NCI-H2107 treated with DMSO at 0.1 percent for 48 hours (cell line): ENCODE measurements around the gene CDC42BPA.
"Not testable (repeated sequence)": the region's sequence is repeated elsewhere in the genome, so short reads cannot be mapped to it uniquely, and the experiment has no call there.

ENCODE experiments used
- DNase-seq: peaks from one replicate; lab custom pipeline; 2025; ENCODE audit not compliant: unreplicated experiment; lab: John Stamatoyannopoulos, UW

CDC42BPA gene

DNA sequence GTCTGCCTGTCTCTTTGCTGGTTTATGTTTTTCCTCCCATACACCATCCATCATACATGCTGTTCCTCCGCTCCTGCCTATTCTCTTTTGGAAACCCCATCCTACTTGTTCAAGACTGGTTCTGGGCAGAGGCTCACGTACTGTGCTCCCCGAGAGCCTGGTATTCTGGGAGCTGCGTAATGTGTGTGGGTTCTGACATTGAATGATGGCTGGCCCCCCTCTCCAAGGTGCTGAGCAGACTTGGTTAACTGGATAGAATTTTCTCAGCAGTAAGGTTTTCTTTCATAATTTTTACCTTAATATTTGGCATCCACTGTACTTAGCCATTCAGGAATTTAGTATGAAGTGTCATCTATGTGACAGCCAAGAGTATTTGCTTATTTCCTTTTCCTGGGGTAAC lies 351.6 kb downstream of the CDC42BPA start:
- DNase-seq, result no peak

DNA sequence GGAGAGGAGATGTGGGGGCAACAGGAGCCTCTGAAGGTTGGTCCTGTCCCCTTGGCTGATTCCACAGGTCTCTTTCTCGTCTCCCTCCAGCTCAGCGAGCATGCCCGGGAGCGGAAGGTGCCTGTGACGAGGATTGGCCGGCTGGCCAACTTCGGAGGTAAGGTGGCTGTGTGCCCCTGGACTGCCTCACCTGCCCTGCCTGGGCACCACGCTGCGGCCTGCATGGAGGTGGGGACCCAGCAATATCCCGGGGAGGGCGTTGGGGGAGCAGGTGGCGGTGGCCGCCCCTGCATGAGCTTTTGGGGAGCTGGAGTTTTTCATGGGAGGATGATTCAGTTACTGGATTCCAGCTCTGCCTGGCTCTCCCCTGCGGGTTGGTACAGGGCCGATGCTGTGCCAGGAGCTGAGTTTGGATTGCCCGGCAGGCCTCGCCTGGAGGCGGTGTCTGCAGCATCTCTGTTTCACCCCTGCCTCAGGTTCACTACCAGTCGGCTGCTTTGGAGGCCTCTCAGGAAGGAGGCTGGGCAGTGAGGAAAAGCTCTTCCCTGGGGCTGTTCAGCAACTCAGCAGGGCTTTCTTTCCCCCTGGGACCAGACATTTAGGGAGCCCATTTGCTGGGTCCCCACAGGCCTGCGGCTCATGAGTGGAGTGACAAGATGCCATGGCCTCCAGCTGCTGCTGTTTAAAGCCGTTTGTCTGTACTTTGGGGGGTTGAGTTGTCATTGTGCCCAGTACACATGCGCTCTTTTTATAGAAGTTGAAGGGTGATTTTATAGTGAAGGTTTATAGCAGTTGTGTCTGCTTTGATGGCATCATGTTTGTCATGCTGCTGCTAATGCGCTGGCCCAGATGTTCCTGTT lies 352.5 kb downstream of the CDC42BPA start:
- peak; percentile 18 for DNase-seq

DNA sequence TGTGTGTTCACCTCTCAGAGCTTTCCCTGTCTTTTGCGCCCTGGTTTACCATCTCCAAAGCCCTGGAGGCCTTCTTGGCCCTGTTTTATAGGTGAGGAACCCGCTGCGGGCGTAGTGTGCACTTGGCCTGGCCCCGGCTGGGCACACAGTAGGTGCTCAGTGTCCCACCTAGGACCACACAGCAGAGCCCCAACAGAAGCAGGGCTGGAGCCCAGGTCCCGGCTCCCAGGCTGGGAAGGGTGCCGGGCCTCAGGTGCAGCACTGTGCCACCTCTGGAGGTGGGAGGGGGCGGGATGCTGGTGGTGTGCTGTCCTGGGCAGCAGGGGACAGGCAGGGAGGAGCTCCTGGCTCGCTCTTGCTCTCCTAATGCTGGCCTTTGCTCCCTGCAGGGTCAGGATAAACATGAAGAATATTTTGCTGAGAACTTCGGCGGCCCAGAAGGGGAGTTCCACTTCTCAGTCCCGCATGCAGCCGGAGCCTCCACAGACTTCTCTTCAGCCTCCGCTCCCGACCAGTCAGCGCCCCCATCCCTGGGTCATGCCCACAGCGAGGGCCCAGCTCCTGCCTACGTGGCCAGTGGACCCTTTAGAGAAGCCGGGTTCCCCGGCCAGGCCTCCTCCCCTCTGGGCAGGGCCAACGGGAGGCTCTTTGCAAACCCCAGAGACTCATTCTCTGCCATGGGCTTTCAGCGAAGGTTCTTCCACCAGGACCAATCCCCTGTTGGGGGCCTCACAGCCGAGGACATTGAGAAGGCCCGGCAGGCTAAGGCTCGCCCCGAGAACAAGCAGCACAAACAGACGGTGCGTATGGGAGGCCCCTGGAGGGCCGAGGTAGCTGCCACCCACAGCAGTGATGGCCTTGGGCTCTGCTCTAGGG lies 353.4 kb downstream of the CDC42BPA start:
- no peak for DNase-seq

DNA sequence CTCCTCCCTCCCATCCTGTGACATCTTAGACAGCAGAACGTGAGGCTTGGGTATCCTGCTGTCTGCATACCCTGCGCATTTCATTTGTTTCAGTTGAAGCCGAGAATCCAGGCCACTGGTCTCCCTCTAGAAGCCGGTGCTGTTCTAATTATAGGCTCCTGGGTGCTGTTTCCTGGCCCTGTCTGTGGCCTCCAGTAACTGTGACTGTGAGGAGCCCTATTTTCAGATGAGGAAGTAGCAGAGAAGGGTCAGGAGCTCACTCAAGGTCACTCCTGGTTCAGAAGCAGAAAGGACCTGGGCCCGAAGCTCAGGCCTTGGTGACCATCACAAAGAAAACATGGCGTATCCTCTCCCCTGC lies 354.2 kb downstream of the CDC42BPA start:
- no peak for DNase-seq

DNA sequence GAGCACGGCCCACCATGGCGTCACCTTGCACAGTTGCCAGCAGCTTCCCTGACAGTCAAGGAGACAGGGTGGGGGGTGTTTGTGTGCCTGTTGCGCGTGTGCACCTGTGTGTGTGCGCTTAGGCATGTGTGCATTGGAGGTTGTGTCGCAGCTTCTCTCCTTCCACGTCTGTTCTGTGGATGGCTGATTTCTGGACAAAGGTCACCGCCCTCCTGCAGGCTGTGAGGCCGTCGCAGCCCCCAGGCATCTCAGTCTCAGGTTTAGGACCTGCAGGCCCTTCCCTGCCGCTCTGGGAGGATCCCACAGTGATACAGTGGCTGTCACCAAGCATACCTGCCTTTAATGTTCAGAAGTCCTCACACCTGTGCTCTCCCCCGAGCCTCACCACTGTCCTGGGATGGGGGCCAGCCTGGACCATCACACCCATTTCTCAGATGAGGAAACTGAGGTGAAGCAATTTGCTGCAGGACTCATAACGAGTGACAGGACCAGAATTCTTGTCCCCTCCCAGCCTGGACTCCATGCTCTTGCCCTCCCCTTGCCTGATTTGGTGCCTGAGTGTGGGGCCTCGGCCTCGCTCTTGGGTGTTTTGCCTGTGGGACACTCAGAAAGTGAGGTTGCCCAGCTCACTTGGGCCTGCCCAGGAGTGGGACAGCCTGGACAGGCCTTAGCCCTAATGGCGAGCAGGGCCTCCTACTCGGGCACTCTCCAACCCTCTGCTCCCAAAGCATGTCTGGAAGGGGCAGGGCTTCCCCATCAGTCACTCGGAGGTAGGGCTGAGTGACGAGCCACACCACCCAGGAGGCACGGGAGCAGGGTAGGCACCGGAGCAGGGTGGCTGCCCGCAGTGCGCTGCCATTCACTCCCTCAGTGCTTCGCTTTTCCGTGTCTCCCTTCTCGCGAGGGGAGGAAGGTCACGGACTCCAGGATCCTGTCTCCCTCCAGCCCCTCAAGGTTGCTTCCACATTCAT lies 355.6 kb downstream of the CDC42BPA start:
- DNase-seq, result no peak

DNA sequence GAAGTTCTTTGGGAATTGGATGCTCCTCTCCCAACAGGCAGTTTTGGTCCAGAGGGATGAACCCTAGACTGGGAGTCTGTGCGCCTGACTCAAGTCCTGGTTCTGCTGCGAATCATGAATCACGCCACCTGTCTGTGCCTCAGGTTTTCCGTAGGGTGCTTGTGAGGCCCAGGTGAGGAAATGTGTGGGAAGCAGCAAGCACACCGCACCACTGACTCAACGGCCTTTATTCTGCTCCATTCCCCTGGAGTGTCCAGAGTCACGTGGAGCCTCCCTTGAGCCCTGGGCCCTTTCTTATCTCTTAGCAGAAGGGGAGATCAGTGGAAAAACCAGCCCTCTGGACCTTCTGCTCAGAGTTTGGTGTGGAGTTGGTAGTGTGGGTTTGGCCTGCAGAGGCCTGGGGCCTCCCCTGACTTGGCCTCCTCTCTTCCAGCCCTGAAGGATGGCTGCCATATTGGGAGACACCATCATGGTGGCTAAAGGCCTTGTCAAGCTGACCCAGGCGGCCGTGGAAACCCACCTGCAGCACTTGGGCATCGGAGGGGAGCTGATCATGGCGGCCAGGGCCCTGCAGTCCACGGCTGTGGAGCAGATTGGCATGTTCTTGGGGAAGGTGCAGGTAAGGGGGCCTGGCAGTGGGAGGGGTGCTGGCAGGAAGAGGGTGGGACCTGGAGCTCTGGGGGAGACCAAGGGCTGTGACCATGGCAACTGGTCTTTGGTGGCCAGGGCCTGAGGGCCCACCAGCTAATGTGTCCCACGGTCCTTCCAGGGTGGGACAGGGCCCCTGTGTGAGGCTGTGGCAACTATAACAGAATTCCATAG lies 357.1 kb downstream of the CDC42BPA start:
- no peak for DNase-seq

DNA sequence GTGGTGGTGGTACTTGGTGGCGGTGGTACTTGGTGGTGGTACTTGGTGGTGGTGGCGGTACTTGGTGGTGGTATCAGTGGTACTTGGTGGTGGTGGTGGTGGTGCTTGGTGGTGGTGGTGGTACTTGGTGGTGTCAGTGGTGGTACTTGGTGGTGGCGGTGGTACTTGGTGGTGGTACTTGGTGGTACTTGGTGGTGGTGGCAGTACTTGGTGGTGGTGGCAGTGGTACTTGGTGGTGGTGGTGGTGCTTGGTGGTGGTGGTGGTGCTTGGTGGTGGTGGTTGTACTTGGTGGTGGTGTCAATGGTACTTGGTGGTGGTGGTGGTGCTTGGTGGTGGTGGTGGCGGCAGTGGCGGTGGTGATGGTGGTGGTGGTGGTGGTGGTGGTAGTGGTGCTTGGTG lies 358.0 kb downstream of the CDC42BPA start:
- no peak for DNase-seq

DNA sequence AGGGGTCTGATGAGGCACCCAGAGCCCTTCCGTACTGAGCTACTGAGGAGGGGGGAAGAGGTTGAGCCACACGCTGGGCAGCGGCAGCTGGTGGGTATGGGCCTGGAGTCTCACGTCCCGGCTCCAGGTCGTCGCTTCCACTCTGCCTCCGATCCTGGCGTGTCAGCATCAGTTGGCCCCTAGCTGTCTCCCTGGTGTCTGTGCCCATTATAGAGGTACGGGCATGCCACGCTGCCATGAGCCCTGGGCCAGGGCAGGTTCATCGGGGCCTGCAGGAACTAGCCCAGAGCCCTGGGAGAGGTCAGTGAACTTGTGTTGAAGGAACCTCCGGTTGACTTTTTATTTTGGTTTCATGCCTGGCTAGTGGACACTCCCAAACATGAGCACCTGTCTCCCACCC lies 360.0 kb downstream of the CDC42BPA start:
- DNase-seq, result no peak

DNA sequence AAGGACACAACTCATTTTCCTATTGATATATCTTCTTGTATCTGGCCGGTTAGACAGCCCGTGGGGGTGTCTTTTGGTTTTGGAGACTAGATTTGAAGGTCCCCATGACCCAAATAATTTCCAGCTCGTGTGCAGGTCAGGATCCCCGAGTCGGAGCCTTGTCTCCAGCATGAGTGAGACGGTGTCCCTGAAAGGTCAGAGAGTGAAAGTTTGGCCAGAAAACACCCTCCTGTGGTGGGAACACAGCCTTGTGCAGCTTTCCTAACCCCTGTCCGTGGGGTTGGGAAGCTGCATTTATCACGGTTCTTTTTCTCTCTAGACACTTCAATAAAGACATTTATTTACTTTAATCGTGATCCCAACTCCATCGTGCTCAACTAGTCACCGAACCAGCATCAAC lies 360.6 kb downstream of the CDC42BPA start:
- DNase-seq, result no peak

DNA sequence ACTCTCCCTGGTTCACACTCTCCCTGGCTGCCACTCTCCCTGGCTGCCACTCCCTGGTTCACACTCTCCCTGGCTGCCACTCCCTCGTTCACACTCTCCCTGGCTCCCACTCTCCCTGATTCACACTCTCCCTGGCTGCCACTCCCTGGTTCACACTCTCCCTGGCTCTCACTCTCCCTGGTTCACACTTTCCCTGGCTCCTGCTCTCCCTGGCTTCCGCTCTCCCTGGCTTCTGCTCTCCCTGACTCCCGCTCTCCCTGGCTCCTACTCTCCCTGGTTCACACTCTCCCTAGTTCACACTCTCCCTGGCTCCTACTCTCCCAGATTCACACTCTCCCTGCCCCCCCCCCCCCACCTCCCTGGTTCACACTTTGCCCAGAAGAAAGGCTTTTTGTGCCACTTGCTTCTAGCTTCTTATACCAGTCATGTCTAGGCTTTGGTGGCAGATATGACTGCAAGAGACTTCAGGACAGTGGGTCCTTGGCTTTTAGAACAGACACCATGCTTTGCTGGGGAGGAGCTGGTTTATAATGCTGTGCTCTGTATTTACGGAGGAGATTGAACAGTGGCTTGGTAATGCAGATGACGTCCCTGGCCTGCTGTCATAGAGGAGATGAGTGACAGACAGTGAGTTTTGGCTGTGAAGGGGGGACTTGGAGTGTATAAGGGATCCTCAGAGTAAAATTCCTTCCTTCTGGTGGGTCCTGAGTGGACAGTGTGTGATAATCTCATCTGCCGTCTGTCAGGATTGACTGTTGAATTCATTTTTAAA lies 361.2 kb downstream of the CDC42BPA start:
- no peak for DNase-seq

DNA sequence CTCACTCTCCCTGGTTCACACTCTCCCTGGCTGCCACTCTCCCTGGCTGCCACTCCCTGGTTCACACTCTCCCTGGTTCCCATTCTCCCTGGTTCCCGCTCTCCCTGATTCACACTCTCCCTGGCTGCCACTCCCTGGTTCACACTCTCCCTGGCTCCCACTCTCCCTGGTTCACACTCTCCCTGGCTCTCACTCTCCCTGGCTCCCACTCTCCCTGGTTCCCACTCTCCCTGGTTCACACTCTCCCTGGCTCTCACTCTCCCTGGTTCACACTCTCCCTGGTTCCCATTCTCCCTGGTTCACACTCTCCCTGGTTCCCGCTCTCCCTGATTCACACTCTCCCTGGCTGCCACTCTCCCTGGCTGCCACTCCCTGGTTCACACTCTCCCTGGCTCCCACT lies 362.4 kb downstream of the CDC42BPA start:
- DNase-seq, result not testable (repeated sequence)

DNA sequence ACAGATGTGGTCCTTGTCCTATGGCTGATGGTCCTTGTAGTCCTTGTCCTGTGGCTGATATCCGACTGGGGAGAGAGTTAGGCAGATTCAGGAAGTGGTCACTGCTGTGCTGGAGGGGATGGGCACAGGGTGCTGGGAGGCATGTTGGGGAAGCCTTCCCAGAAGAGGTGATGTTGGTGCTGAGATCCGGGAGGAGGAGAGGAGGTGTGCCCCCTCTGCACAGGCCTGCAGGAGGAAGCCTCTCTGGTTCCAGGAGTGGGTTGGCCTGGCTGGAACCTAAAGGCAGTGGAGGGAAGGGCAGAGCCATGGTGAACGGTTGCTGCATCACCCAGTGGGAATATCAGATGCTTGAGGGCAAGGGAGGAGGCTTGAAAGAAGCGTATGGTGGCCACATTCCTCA lies 363.5 kb downstream of the CDC42BPA start:
- no peak for DNase-seq

DNA sequence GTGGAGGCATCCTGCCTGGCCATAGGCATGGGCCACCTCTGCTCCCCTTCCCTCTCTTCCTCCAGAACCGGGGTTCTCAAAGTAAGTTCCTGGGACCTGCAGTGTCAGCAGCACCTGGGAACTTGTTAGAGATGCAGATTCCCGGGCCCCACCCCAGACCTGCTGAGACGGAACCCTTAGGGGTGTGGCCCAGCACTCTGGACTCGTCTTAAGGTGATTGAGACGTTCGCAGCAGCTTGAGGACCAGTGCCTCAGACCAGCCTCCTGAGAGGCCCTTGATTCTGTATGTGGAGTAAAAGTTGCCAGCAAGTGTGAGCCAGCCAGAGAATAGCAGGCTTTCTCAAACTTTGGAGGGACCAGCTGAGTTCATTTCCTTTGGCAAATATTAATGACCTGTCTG lies 364.0 kb downstream of the CDC42BPA start:
- no peak for DNase-seq

DNA sequence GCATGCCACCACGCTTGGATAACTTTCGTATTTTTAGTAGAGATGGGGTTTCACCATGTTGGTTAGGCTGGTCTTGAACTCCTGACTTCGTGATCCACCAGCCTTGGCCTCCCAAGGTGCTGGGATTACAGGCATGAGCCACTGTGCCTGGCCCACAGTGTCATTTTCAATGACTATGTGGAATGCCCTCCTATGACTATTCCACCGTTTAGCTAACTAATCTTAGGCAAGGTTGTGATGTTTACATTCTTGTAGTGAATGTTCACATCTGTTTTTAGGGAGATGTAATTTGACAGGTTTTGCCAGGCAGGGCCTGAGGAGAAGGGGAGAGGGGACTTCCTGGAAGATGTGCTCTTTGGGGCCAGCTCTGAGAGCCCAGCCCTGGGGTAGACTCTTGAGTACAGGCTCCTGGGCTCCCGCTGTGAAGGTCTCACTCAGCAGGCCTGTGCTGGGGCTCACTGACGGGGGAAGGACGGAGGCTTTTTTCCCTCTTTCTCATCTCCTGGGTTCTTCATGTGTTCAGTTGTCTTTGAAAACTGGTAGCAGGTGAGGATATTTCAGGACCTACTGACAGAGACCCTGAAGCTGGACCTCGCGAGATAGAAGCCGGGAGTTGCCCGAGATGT lies 365.0 kb downstream of the CDC42BPA start:
- no peak for DNase-seq

DNA sequence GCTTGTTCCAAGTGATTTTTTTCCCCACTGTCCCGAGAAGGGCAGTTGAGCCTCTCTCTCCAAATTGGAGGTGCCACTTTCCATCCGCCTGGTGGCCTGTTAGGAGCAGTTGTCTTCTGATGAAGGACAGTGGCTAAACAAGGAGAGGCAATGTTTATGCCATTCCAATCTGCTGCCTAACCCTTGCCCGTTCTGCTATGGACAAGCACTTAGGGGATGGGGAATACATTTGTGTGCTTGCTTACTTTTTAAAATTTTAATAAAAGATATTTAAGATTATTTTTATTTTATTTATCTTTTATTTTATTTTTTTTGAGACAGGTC lies 366.2 kb downstream of the CDC42BPA start:
- no peak for DNase-seq

DNA sequence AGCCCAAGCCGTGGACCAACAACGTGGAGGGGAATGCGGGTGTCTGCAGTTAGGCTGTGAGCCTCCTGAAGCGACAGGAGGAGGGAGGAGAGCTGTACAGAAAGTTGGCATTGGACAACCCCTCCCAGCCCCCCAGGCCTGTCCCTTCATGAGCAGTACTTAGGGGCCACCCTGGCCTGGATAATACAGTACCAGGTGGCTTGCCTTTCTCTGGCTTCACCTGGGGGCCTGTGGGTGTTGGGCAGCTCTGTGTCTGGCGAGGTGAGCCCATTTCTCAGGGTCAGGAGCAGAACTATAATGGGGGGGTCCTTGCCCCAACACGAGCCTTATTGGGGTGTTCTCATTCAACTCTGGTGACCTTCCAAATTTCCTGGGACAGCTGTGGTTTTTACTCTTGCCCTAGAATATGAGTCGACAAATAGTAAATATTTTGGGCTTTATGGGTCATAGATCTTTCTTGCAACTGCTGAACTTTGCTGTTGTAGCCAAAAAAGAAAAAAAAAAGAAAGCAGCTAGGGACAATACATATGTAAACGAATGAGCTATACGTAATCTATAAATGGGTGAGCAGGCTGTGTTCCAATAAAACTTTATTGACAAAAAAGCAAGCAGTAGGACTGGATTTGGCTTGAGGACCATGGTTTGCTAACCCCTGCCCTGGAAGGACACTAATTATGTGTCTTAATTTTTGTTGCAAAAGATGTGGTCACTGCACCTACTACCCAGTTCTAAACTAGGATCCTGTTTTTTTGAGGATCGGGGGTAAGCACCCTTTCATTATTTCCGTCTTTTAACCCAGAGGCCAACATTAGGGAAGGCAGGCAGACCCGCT lies 366.8 kb downstream of the CDC42BPA start:
- no peak for DNase-seq

DNA sequence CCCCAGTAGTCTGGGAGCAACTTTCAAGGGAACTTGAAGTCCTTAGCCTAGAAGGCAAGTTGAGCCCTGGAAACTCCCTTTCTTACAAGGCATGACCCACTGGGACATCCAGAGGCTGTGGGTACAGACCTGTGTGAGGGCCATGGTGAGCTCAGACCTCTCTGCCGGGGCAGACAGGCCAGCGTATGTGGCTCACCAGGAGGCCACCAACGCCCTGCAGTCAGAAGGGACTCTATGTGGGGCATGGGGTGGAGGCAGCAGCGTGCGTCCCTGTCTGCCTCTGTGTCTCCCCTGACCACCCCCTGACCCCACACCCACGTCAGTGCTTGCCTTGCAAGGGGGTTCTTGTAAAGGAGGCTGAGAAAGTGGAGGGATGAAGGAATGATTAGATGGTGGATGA lies 367.4 kb downstream of the CDC42BPA start:
- no peak for DNase-seq

DNA sequence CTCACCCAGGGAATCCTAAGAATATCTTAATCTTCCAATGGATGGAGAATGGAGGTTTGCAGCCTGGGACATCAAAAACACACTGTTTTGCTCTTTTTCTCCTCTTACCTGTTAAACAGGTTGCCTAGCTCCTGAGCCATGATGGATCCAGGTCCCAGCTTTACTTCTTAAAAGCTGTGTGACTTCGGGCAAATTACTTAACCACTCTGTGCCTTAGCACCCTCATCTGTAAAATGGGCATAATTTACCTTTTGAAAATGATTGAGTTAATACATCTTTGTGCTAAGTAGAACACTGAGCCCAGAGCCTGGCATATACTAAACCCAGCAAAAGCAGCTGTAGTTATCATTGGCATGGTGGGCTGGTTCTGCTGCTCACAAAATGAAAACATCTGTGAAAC lies 368.0 kb downstream of the CDC42BPA start:
- DNase-seq, result no peak
